HS-5 (cell line): ENCODE data around the gene CRHR1.
"Not testable (repeated sequence)": the region's sequence is repeated elsewhere in the genome, so short reads cannot be mapped to it uniquely, and the experiment has no call there.

ENCODE experiments used
- DNase-seq: peaks from one replicate; pipeline ENCODE4 v3.0.0-alpha.2; 2012; ENCODE audit warnings: low read depth

Gene CRHR1

GRCh38 chr17:45846223-45846622, 62.1 kb downstream of the CRHR1 start:
- DNase-seq: no peak

GRCh38 chr17:45846646-45847045, 62.5 kb downstream of the CRHR1 start:
- DNase-seq: no peak

GRCh38 chr17:45847101-45847500, 63.0 kb downstream of the CRHR1 start:
- DNase-seq: no peak

- DNase-seq: no peak
Measured at GRCh38 chr17:45847747-45848146, 63.6 kb downstream of the CRHR1 start.

GRCh38 chr17:45848405-45848804, 64.3 kb downstream of the CRHR1 start:
- DNase-seq: no peak

- DNase-seq: no peak
Measured at GRCh38 chr17:45848868-45849535, 64.9 kb downstream of the CRHR1 start.

- DNase-seq: no peak
Measured at GRCh38 chr17:45849536-45849990, 65.4 kb downstream of the CRHR1 start.

GRCh38 chr17:45850011-45850410, 65.9 kb downstream of the CRHR1 start:
- no peak for DNase-seq

- no peak for DNase-seq
Measured at GRCh38 chr17:45850468-45850867, 66.3 kb downstream of the CRHR1 start.

GRCh38 chr17:45851022-45851421, 66.9 kb downstream of the CRHR1 start:
- DNase-seq: no peak

GRCh38 chr17:45851464-45851863, 67.3 kb downstream of the CRHR1 start:
- DNase-seq: no peak

GRCh38 chr17:45851873-45852272, 67.8 kb downstream of the CRHR1 start:
- no peak for DNase-seq

- no peak for DNase-seq
Measured at GRCh38 chr17:45852535-45853297, 68.6 kb downstream of the CRHR1 start.

GRCh38 chr17:45854209-45854608, 70.1 kb downstream of the CRHR1 start:
- DNase-seq: no peak

GRCh38 chr17:45855691-45856336, 71.7 kb downstream of the CRHR1 start:
- no peak for DNase-seq

- DNase-seq: no peak
Measured at GRCh38 chr17:45857977-45858708, 74.0 kb downstream of the CRHR1 start.

GRCh38 chr17:45861165-45861564, 77.0 kb downstream of the CRHR1 start:
- DNase-seq: no peak

- not testable (repeated sequence) for DNase-seq
Measured at GRCh38 chr17:45862127-45862526, 78.0 kb downstream of the CRHR1 start.

GRCh38 chr17:45863857-45864654, 79.9 kb downstream of the CRHR1 start:
- DNase-seq: no peak

GRCh38 chr17:45867171-45867570, 83.1 kb downstream of the CRHR1 start:
- DNase-seq: no peak

GRCh38 chr17:45867702-45868101, 83.6 kb downstream of the CRHR1 start:
- DNase-seq: no peak

- DNase-seq: no peak
Measured at GRCh38 chr17:45868276-45868675, 84.2 kb downstream of the CRHR1 start.
